Measurements from ENCODE around the gene SLC25A10. TPM values are rescaled to one million over a fixed set of nuclear protein-coding genes. Genes with fewer than 3 reads are reported as not detected.
A peak's percentile ranks its signal among the peaks of the same experiment; 100 is the strongest.
"Not testable (repeated sequence)": the region's sequence is repeated elsewhere in the genome, so short reads cannot be mapped to it uniquely, and the experiment has no call there.

The SLC25A10 gene, protein sequence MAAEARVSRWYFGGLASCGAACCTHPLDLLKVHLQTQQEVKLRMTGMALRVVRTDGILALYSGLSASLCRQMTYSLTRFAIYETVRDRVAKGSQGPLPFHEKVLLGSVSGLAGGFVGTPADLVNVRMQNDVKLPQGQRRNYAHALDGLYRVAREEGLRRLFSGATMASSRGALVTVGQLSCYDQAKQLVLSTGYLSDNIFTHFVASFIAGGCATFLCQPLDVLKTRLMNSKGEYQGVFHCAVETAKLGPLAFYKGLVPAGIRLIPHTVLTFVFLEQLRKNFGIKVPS
- 11.1 and 19.4 TPM in 2 replicates for total RNA-seq
- 6.7 TPM for polyA plus RNA-seq (2012)

DNA sequence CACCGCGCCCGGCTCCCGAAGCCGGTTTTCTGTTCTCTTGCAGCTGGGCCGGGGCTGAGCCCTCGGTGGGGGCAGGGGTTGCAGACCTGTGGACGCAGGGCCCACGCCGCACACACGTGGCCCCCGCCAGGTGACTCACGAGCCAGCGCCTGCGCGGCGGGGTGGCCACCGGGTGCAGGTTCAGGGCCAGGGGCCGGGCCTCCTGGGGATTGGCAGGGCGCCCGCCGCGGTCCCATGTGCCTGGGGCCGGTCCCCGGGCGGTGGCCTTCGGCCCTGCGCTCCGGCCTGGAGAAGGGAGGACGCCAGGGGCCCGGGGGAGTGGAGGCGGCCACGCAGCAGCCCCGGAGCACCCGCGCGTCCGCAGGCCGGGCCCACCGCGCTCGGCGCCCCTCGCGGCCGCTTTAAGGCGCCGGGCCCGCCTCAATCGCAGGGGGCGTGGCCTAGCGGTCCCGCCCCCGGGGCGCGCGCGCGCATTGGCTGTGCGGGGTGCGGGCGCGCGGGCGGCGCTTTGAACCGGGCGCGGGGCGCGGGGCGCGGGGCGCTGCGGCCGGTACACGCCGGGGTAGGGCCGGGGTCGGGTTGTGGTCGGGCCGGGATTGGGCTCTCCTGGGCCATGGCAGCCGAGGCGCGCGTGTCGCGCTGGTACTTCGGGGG is at the start of gene SLC25A10:
Gene SLC25A10 (plus strand): TSS at position 471 of the 654 bp plus-strand sequence. CDS start 143 bp downstream, at position 614.
- peak; percentile 77 for DNase-seq (ENCODE audit: low read depth)

DNA sequence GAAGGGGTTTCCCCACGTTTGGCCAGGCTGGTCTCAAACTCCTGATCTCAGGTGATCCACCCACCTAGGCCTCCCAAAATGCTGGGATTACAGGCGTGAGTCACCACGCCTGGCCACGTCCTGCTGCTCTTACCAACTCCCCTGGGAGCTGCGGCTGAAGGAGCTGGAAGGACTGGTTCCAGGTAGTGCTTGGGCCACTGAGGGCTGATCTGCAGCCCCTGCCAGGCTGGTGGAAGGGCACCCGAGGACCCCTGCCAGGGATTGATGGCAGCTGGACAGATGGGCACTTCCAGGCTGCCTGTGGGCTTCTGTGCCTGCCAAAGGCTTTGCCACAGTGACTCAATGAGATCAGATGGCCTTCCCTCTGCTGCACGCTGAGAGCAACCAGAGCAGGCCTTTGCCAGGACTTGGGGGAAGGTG is 48.0 kb upstream of the SLC25A10 start:
- DNase-seq (ENCODE audit: low read depth) = peak; percentile 64

DNA sequence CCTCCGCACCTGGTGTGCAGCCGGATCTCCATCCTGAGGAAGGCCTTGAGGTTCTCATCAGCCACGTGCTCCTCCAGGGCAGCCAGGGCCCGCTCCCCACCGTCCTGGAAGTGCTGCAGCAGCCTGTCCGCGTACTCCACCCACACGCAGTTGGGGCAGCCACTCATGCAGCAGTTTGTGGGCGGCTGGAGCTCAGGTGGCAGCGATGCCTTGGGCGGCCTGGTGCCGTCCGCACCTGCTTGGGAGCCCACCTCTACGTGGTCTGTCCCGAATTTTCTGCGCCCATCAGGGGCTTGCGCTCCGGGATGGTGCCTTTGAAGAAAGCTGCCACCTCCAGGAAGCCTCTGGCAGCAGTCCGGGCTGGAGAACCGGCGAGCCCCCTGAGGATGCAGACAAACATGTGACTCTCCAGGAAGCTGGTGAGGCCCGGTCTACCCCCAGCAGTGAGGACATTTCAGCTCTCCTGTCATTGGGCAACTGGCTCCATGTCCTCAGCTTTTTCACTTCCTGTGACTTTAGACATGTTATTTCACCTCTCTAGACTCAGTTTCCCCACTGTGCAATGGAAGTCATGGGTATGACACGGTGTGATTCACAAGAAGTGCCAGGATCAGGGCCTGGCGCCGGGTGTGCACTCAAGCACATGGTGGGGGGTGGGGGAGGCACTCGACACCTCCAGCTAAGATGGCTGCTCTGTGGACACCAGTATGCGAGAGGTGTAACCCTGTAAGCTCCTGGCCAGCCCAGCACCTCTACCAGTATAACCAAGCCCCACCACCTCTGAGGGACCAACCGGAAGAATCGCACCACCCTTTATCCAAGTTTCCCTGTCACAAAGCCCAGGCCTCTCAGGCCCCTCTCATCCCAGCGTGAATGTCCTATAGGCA is 46.6 kb upstream of the SLC25A10 start:
- DNase-seq (ENCODE audit: low read depth) = no peak

DNA sequence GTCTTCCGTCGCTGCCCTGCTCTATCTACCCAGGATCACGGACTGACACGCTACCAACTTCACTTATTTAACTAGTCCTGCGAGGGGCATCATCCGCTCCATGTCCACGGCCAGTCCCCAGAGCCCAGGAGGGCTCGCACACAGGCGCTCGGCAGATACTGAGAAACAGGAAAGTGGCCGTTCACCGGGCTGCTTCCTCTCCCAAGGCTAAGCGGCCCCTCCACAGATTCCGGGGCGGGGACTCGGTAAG is 46.1 kb upstream of the SLC25A10 start:
- no peak for DNase-seq (ENCODE audit: low read depth)

DNA sequence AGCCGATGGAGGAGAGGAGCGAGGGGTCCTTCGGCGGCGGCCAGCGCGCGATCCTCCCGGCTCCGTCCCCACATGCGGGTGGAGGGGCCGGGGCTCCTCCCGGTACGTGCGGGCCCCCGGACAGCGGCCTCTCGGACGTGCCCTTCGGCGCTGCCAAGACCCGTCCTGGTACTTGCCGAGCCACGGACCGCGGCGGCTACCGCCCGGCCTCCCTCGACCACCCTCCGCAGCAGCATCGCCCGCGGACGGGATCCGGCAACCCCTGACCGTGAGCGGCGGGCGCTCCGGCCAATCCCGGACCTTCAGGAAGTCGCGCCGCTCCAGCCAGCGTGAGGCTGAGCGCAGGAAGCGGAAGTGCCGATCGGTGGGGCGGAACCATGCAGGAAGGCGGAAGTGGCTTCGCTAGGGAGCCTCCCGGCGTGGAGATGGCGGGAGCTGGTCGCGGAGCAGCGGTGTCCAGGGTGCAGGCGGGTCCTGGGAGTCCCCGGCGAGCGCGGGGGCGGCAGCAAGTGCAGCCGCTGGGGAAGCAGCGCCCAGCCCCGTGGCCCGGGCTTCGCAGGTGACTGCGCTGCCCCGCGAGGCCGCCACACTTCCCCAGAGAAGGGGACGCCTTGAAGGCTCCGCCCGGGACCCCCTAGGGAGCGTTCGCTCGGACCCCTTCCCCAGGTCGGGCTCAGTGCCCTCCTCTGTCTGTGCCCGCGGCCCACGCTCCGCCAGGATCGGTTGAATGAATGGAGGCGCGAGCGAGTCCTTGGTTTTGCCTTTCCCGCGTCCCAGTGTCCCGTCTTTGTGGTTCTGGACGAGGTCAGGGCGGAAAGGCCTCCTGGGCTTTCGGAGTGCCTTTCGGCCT is 45.5 kb upstream of the SLC25A10 start, which contains the start of the genes CCDC137 and OXLD1:
Gene CCDC137 (plus strand): TSS at position 396 of the 850 bp plus-strand sequence. CDS start 30 bp downstream, at position 426.
Gene OXLD1 (minus strand): TSS at position 264 of the 850 bp plus-strand sequence. CDS start 28 bp downstream, at position 236.
- DNase-seq (ENCODE audit: low read depth) = peak; percentile 96

DNA sequence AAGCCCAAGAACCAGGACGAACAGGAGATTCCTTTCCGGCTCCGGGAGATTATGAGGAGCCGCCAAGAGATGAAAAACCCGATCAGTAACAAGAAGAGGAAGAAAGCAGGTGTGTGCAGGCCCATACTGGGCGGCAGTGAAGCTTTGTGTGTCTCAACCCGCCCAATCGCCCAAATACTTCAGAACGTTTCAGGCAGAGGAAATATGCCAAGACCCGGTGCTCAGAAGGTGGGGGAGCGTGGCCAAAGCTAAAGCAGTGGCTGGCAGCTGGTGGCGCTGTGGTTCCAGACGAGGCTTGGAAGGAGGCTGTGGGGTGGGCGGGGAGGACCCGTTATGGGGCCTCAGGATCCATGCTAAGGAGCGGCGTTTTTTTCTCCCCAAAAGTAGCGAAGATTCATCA is 44.3 kb upstream of the SLC25A10 start:
- no peak for DNase-seq (ENCODE audit: low read depth)

DNA sequence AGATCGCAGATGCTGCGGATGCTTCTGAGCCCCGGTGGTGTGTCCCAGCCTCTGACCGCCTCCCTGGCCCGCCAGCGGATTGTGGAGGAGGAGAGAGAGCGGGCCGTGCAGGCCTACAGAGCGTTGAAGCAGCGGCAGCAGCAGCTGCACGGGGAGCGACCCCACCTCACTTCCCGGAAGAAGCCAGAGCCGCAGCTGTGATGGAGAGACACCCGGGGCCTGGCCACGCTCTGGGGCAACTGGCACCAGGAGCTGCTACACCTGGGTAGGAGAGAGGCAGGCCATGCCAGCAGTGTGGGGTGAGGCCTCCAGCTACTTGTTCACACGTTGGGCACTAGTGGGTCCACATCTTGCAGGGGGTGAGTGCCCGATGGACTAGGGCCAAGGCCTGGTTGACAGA is 39.6 kb upstream of the SLC25A10 start:
- no peak for DNase-seq (ENCODE audit: low read depth)

DNA sequence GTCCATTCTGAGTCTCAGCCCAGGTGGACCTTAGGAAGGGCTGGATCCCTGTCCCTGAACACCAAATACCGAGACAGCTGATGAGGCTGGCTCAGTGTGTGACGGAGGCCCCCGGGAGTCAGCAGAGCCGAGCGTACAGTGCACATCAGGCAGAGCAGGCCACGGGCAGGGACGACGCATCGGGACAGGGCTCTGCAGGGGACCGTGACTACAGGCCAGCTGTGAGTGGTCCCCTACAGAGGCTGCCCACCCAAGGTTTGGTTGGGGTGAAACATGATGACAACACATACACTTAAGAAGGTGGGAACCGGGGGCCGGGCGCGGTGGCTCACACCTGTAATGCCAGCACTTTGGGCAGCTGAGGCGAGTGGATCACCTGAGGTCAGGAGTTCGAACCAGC is 39.1 kb upstream of the SLC25A10 start:
- no peak for DNase-seq (ENCODE audit: low read depth)

DNA sequence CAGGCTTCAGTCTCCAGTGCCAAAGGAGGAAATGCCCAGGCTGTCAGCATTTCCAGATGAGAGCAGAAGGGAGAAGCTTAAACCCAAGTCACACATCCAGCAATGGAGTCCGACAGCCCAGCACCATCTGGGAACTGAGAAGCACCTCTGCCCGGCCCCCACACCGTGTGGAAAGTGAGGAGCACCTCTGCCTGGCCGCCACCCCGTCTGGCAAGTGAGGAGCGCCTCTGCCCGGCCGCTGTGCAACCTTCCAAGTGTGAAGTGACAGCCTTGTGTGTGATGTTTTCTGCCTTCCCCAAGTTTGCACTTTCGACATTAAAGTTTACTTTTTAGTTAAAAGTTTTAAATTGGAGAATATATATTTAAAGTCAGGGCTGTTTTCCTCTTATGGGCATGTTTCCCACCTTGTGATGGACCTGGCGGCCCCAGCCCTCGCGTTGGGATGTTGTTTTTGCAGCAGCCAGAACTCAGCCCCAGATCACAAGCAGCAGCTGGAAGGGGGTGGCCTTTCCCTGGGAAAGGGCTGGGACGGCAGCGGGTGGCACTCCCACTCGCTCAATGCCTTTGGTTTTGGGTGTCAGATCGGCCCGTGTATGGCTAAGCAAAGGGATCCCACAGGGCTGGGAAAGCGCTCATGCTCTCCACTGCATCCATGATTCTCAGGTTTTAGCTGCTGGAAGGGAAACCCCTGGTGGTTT is 38.4 kb upstream of the SLC25A10 start:
- no peak for DNase-seq (ENCODE audit: low read depth)

DNA sequence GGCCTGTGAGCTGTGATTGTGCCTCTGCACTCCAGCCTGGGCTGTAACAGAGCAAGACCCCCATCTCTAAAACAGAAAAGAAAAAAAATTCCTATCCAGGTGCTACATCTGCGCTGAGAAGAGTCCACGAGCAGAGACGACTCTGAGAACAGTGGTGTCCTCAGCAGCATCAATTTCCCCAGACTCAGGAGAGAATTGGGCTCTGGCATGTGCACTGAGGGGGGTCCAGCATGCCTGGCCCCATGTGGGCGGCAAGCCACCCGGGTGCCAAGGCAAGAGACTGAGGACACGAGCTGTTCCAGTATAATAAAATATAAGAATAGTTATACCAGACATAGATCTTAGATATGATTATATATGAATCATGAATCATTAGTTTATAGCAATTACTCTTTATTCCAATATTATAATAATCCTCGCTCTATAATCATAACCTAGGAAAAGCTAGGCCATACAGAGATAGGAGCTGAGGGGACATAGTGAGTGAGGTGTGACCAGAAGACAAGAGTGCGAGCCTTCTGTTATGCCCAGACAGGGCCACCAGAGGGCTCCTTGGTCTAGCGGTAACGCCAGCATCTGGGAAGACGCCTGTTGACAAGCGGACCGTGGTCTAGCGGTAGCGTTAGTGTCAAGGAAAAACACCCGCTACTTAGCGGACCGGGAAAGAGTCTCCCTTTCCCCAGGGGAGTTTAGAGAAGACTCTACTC is 36.4 kb upstream of the SLC25A10 start:
- not testable (repeated sequence) for DNase-seq (ENCODE audit: low read depth)

DNA sequence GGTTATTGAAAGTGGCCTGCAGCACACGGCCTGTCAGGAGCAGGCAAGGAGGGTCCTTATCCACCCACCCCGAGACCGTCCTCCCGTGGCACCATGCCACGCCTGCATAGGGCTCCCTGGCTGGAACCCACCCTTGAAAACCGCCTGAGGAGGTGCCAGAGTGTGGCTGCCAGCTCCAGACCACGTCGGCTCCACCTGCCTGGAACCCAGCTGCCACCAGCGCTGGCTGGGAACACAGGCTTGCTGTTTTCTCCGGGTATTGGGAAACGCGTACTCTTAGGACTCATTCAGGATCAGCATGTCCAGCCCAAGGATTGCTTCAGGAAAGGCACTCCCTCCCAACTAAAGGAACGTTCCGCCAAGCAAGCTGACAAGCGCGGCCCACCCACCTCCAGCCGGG is 35.2 kb upstream of the SLC25A10 start:
- DNase-seq (ENCODE audit: low read depth) = no peak

DNA sequence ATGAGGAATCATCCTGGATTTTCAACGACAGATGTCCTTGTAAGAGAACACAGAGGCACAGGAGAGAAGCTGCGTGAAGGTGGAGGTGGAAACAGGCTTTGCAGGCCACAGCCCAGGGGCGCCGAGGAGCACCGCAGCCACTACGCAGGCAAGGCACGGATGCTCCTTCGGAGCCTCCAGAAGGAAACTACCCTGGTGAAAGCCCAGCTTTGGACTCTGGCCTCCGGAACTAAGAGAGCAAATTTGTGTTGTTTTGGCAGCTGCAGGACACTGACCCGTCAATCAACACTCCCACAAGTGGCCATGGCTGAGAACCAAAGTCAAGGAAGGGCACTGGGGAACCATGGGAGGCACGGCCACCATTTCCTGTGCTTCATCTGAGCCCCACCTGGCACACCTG is 31.9 kb upstream of the SLC25A10 start:
- no peak for DNase-seq (ENCODE audit: low read depth)

DNA sequence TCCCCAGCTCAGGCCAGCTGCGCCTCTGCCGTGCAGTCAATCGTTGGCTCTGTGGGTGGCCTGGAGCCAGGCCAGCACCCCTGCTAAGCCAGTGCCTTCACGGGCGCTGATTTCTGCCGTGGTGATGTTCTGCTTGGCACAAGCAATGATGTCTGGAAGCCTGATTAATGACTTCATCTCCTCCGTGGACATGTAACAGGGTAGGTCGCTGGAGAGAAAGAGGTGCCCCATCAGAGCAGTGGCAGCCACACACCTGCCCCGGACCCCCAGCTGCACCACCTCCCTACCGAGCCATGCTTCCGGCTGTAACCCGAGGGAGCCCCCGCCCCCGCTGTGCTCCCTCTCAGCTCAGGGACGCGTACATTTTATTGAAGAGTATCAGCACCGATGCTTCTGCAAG is 30.4 kb upstream of the SLC25A10 start:
- no peak for DNase-seq (ENCODE audit: low read depth)

DNA sequence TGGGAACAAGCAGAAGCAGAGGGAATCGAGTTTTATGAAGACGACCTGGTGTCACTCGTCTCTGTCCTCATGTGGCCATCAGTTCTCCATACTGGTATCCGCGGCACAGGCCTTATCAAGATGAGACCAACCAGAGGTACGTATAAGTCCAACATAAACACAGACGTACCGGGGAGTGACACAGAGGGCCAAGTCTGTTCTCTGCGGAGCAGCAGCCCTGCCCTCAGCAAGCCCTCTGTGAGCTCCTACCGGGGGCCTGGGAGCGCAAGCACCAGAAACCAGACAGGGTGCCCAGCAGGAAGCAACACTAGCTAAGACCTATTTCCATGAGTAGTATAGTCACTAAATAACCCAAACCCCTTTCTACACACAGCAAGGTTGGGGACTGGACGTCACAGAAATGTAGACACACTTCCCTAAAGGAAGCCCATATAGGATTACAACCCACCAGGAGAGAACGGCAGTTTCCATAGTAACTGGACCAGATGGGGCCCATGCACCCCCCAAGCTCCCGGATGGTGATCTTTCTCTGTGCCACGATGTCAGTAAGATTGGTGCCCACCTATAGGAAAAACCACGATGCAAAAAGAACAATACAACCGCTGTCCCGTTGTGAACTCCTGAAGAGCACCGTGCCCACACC is 29.4 kb upstream of the SLC25A10 start:
- no peak for DNase-seq (ENCODE audit: low read depth)

DNA sequence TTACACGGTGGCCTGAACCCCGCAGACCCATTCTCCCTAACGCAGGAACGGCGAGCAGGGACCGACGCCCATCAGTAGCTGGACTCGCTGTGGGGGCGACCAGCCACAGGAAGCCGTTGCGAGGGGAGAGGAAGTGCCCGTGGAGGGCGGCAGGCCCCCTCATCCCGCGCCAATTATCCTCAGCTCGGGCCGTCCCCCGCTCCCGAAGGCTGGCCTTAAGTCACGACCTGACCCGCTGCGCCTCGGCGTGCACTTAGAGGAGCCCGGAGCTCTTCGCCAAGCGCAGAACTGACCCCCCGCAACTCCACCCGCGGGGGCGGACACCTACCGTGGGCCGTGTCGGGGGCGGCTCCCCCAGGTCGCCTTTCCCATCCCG is 28.9 kb upstream of the SLC25A10 start:
- DNase-seq (ENCODE audit: low read depth) = no peak

DNA sequence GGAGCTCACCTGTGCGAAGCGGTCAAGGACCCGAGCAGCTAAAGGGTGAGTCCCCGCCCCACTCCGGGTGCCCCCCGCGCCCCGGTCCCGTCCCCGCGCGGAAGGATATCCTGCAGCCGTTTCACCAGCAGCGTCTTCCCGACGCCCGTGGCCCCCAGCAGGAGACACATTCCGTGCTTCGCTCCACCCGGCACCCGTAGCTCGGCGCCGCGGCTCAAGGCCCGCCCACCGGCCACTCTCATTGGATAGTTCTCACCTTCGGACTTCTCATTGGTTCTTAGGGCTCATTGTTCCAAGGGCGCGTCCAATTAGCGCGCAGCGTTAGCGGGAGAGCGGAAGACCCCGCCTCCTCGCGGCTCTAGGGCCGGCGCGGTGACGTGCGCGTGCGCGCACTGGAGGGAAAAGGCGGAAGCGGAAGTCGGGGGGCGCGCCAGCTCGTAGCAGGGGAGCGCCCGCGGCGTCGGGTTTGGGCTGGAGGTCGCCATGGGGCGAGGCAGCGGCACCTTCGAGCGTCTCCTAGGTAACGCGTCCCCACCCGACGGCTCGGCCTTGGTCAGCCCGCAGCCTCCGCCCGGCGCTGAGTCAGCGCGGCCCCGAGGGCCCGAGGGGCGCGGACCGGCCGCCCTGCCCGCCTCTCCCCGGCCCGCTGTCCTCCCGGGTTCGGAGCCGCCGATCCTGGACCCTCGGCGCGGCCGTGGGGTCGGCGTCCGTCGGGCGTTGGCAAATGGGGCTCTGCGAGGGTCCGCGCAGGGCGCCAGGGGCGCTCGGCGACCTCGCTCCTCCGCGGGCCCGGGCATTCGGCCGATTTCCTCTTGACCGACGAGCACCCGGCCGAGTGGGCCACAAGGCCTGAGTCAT is 28.3 kb upstream of the SLC25A10 start, which contains the start of the genes ARL16 and HGS:
Gene ARL16 (minus strand): TSS at position 214 of the 858 bp plus-strand sequence. CDS start 44 bp downstream, at position 170.
Gene HGS (plus strand): TSS at position 428 of the 858 bp plus-strand sequence. CDS start 56 bp downstream, at position 484.
- peak; percentile 99 for DNase-seq (ENCODE audit: low read depth)

DNA sequence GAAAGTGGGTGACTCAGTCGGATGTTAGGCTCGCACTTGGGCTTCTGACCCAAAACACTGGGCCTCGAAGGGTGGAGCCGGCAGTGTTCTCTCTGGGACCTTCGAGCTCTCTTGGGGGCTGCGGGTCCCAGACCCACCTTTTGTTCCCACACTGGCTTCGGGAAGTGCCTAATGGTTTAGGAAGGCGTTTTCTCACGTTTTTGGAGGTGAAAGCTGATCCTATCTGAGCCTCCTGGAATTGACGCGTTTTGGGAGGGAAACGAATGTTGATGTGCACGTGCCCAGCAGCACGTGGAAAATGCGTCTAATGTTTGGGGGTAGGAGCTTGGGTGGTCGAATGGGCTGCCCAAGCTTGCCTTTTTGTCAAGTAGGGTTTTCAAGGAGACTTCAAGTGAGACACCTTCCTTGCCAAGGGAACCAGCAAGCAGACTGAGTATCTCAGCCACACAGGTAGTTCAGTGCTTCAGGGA is 27.6 kb upstream of the SLC25A10 start:
- DNase-seq (ENCODE audit: low read depth) = no peak

DNA sequence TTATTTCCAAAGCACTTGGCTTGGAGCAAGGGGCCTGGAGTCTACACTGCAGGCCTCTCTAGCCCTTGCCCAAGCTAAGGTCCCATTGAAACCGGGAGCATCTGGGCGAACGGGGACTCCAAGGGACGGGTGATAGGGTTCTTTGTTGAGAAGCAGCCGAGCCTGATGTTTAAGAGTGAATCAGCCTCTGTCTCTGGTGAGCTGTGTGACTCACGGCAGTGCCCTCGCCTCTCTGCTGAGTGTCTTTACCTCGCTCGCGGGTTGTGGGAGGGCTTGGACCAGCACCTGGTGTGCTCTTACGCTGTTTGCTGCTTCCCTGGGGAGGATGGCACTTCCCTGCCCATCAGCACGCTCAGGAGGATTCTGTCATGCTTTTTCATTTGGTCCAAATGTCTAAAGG is 27.0 kb upstream of the SLC25A10 start:
- peak; percentile 42 for DNase-seq (ENCODE audit: low read depth)

Data from myocyte (in vitro differentiated cells).